ENCODE data around the gene NENF. TPM values are rescaled to one million over a fixed set of nuclear protein-coding genes. Genes with fewer than 3 reads are reported as not detected.

NENF gene
- total RNA-seq, 1 donor from 2014 or later = 45.6 TPM

- H3K27ac ChIP-seq = no peak overlapping the region
- H3K36me3 ChIP-seq = no peaks in the 10 kb centered on the region
- no peak overlapping the region for H3K4me3 ChIP-seq
- DNase-seq = no peak
- intact Hi-C loops (cut with DNase I) = no loop called here
- H3K27me3 ChIP-seq = no peaks in the 10 kb centered on the region
- H3K9me3 ChIP-seq = no peaks in the 10 kb centered on the region
- TF ChIP-seq CTCF (IDR thresholded peaks at IDR 0.05) = no peak
- no peaks in the 10 kb centered on the region for H3K4me1 ChIP-seq
- ATAC-seq = no peak
Measured at GRCh38 chr1:212423879-212424278, 8.8 kb upstream of the NENF start.

- intact Hi-C loops (cut with DNase I) = no loop called here
- H3K36me3 ChIP-seq = no peaks in the 10 kb centered on the region
- H3K27ac ChIP-seq = no peak overlapping the region
- no peak for TF ChIP-seq CTCF (IDR thresholded peaks at IDR 0.05)
- no peak for DNase-seq
- H3K9me3 ChIP-seq = no peaks in the 10 kb centered on the region
- H3K4me1 ChIP-seq = peaks cover 5% of the 10 kb centered on the region
- no peak for ATAC-seq
- H3K27me3 ChIP-seq = no peaks in the 10 kb centered on the region
- H3K4me3 ChIP-seq = no peak overlapping the region
Measured at GRCh38 chr1:212428496-212428895, 4.2 kb upstream of the NENF start.

GRCh38 chr1:212430416-212430815 is 2.3 kb upstream of the NENF start:
- no peak for TF ChIP-seq CTCF (IDR thresholded peaks at IDR 0.05)
- Histone ChIP-seq H3K36me3 (no peaks in the 10 kb centered on the region), H3K27ac (no peak overlapping the region), H3K4me3 (no peak overlapping the region), H3K9me3 (no peaks in the 10 kb centered on the region), H3K27me3 (no peaks in the 10 kb centered on the region), H3K4me1 (peaks cover 9% of the 10 kb centered on the region)
- ATAC-seq = no peak
- DNase-seq = no peak
- intact Hi-C loops (cut with DNase I) = no loop called here

- Histone ChIP-seq H3K27ac (peak overlapping the region; percentile 39), H3K36me3 (no peaks in the 10 kb centered on the region), H3K27me3 (no peaks in the 10 kb centered on the region), H3K9me3 (no peaks in the 10 kb centered on the region), H3K4me1 (peaks cover 9% of the 10 kb centered on the region), H3K4me3 (no peak overlapping the region)
- ATAC-seq (no peak), DNase-seq (no peak)
- TF ChIP-seq CTCF (IDR thresholded peaks at IDR 0.05) = no peak
- intact Hi-C loops (cut with DNase I) = no loop called here
Measured at GRCh38 chr1:212430955-212431394, 1.7 kb upstream of the NENF start.

GRCh38 chr1:212431644-212432043 is 1.1 kb upstream of the NENF start:
- H3K4me3 ChIP-seq = no peak overlapping the region
- H3K27me3 ChIP-seq = no peaks in the 10 kb centered on the region
- H3K27ac ChIP-seq = peak overlapping the region; percentile 39
- peaks cover 9% of the 10 kb centered on the region for H3K4me1 ChIP-seq
- intact Hi-C loops (cut with DNase I) = no loop called here
- ATAC-seq (no peak), DNase-seq (no peak)
- no peak for TF ChIP-seq CTCF (IDR thresholded peaks at IDR 0.05)
- no peaks in the 10 kb centered on the region for H3K36me3 ChIP-seq
- no peaks in the 10 kb centered on the region for H3K9me3 ChIP-seq

- Histone ChIP-seq H3K4me3 (peak overlapping the region; percentile 67), H3K27me3 (no peaks in the 10 kb centered on the region), H3K36me3 (no peaks in the 10 kb centered on the region), H3K9me3 (no peaks in the 10 kb centered on the region), H3K4me1 (peaks cover 9% of the 10 kb centered on the region), H3K27ac (peak overlapping the region; percentile 63)
- no peak for ATAC-seq
- no peak for TF ChIP-seq CTCF (IDR thresholded peaks at IDR 0.05)
- intact Hi-C loops (cut with DNase I) = no loop called here
- DNase-seq = no peak
Measured at GRCh38 chr1:212432272-212432660, 454 bp upstream of the NENF start.
